Renal cortex interstitium (tissue), 11 donors: ENCODE measurements around the gene FOXK2. TPM values are rescaled to one million over a fixed set of nuclear protein-coding genes. Genes with fewer than 3 reads are reported as not detected.

Experiments
- DNase-seq, 11 donors: peaks; one replicate each; pipeline ENCODE4 v3.0.0-alpha.2; 2013; ENCODE audit warnings: low read depth in 9 of 11, low spot score in 4 of 11; ENCODE audit errors: extremely low read depth in 1 of 11
- polyA plus RNA-seq, 3 donors: library from polyadenylated mRNA; unstranded; fragments of 120-200 nt; gene quantifications; one replicate each; pipeline ENCODE4 v1.2.1, GENCODE V29; 2013; ENCODE audit not compliant: insufficient read length in 3 of 3

FOXK2 gene
- polyA plus RNA-seq, 3 donors = 41.4 to 43.2 (median 42.3) TPM

- no peak for DNase-seq
Measured at GRCh38 chr17:82644148-82644547, 124.6 kb downstream of the FOXK2 start.

DNA sequence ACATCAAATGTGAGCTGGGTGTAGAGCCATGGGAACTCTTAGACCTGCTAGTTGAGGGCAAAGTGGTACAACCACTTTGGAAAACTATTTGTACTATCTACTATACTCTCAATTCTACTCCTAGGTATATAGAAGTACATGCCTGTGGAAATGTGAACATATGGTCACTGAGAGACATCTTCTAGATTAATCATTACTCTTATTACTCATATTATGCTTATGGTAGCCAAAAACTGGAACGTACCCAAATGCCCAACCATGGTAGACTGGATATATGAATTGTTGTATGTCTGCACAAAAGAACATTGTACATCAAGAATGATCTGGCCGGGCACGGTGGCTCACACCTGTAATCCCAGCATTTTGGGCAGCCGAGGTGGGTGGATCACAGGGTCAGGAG is 126.0 kb downstream of the FOXK2 start:
- DNase-seq = no peak

DNA sequence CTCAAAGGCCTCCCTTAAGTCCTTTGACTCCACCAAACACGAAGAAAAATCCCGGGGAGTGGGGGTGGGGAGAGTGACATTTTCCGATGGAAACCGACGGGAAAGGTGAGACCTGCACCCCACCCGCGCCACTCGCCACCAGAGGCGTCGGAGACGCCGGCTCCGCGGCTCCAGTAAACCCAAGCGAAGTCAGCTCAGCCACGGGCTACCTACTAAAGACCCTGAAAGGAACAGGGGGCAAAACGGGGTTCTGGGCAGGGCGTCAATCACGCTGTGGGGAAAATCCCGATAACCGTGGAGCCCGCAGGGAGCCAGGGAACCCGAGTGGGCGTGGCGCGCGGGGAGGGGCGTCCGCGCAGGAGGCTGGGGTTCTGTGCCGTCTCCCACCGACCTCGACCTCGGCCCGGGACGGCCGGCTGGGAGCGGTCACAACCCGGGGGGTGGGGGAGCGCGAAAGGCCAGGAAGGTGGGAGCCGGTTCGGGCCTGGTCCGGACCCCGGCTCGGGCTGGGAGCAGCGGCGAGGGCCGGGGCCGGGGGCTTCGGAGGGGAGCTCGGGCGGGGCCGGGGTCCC is 128.1 kb downstream of the FOXK2 start:
- DNase-seq = no peak

DNA sequence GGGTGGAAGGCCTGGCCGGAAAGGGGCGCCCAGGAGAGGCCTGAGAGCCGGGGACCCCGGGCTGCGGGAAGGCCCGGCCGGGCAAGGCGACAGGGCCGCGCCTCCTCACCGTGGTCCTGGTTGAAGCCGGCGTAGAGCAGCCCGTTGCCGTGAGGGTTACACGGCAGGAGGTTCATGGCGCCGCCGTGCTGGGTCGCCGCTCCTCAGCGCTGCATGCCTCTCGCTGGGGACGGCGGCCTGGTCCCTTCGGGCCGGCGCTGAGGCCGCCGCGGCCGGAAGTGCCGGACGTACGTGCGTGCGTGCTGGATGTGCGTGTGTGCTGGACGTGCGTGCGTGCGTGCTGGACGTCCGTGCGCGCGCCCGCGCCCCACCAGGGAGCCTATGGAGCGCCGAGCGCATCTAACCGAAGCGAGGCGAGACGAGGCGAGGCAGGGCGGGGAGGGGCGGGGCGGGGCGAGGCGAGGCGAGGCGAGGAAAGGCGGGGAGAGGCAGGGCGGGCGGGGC is 128.7 kb downstream of the FOXK2 start, which contains the start of gene WDR45B:
WDR45B (minus strand) TSS at position 280 of the 504 bp plus-strand sequence; CDS start at position 176, 104 bp downstream.
- peak; percentile 78 to 95 (median 93) for DNase-seq

GRCh38 chr17:82648742-82649331 is 129.3 kb downstream of the FOXK2 start:
- DNase-seq = no peak

DNA sequence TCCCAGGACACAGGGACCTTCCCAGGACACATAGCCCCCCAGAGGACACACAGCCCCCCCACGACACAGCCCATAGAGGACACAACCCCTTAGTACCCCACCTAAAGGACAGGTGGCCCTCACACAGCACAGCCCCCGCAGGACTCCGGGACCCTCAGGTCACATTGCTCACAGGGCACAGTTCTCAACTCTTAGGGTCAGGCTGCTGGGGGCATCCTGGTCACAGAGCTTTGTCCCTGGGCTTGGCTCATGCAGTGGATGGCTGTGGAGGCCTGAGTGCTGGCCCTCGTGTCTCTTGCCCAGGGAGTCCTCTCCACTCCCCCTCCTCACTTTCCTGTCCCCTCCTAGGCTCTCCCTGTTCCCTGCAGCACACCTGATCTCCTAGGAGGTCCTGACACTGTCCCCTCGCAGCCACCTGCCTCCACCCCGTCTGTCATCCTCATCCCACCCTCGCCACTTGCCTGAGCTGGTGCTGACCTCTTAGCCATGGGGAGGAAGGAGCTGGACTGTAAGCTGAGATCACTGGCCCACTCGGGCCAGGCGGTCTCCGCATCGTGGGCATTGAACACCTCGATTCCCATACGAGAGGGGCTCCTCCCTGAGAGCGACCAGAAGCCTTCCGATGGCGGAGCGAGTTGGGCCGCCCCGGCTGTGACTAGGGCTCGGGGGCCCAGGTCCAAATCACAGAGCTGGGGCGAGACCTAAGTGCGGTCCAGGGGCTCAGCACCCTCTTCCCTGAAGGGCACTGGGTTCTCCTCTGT is 130.1 kb downstream of the FOXK2 start:
- no peak for DNase-seq

- DNase-seq = no peak
Measured at GRCh38 chr17:82650723-82651122, 131.2 kb downstream of the FOXK2 start.

DNA sequence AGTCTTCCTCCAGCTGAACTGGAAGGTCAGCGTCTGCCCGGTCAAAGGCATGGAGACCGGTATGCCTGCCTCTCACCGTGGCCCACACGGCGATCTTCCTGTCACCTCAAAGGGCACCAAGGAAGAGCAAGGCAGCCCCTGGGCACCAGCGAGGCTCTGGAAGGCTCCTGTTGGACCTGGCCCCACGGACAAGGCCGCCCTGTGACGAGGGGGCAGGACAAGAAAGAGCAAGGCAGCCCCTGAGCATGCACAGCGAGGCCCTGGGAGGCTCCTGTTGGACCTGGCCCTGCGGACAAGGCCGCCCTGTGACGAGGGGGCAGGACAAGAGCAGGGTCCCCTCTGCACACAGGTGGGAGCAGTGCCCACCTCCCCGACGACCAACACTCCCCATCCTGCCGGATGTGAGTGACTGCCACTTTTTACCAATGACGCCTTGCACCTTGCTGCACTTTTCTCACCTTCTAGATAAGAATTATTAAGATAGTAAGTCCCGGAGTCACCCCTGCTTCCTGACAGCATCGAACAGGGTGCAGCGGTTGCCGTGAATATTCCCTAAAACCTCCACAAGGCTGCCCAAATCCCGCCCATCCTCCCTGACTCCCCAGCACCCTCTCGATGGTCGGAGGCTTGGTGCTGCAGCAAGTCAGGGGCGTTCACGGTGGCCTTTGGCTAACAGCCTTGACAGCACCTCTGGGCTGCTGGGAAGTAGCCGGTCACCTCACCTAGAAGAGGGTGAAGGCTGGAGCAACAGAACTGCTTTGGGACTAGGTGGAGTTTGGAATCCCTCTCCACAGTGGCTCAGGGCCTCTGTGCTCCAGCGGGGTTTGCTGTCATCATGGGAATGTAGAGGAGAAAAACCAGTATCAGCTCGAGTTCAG is 134.4 kb downstream of the FOXK2 start:
- DNase-seq = no peak

Other genes starting within 250 kb of the FOXK2 start
- gene CSNK1D, start 246.0 kb upstream of the FOXK2 start, polyA plus RNA-seq = 100 to 1,000 TPM; 116 to 137 (median 127) TPM
- under 1 TPM; 0.34 to 0.42 (median 0.40) TPM for gene CD7, start 202.1 kb upstream of the FOXK2 start, polyA plus RNA-seq
- gene SECTM1, start 186.0 kb upstream of the FOXK2 start, polyA plus RNA-seq = 1 to 10 TPM; 1.4 to 2.0 (median 1.8) TPM
- gene TEX19, start 160.5 kb upstream of the FOXK2 start, polyA plus RNA-seq = not detected
- gene UTS2R, start 148.0 kb upstream of the FOXK2 start, polyA plus RNA-seq = under 1 TPM in 2 of 3 donors, not detected in 1; 0.70 to 0.73 TPM
- 10 to 100 TPM; 28.1 to 55.7 (median 38.3) TPM for gene HEXD, start 101.4 kb upstream of the FOXK2 start, polyA plus RNA-seq
- gene OGFOD3, start 101.1 kb upstream of the FOXK2 start, polyA plus RNA-seq = 10 to 100 TPM; 20.8 to 31.7 (median 27.6) TPM
- 10 to 100 TPM; 43.7 to 56.5 (median 51.1) TPM for gene CYBC1, start 69.0 kb upstream of the FOXK2 start, polyA plus RNA-seq
- 10 to 100 TPM; 88.2 to 99.3 (median 94.8) TPM for gene NARF, start 61.0 kb upstream of the FOXK2 start, polyA plus RNA-seq
- gene WDR45B, start 128.7 kb downstream of the FOXK2 start, polyA plus RNA-seq = 10 to 100 TPM; 91.4 to 99.4 (median 95.9) TPM
- 10 to 100 TPM; 16.7 to 22.5 (median 17.4) TPM for gene RAB40B, start 179.0 kb downstream of the FOXK2 start, polyA plus RNA-seq
- 10 to 100 TPM; 46.5 to 49.5 (median 46.6) TPM for gene FN3KRP, start 197.0 kb downstream of the FOXK2 start, polyA plus RNA-seq
- 10 to 100 TPM; 28.1 to 49.5 (median 31.7) TPM for gene FN3K, start 215.9 kb downstream of the FOXK2 start, polyA plus RNA-seq
- 10 to 100 TPM; 62.9 to 91.6 (median 74.2) TPM for gene TBCD, start 232.3 kb downstream of the FOXK2 start, polyA plus RNA-seq